Neuronal stem cell (in vitro differentiated cells): ENCODE data around the gene CARMIL1.

ENCODE experiments used
- DNase-seq: peaks from one replicate; pipeline ENCODE4 v3.0.0-alpha.2; 2013; ENCODE audit warnings: low spot score
- H2AFZ ChIP-seq: one replicate; pipeline ENCODE4 v1.6.1; 2013; ENCODE audit warnings: mild to moderate bottlenecking, low read length, inconsistent platforms
- H2AK5ac ChIP-seq: 2 replicates; pipeline ENCODE4 v1.6.1; 2013; ENCODE audit warnings: low read depth, mild to moderate bottlenecking, inconsistent platforms, low read length, moderate library complexity, mixed read lengths
- H2BK120ac ChIP-seq: 2 replicates; pipeline ENCODE4 v1.6.1; 2013; ENCODE audit warnings: low read depth, mild to moderate bottlenecking, inconsistent platforms, low read length, moderate library complexity, mixed read lengths
- H2BK12ac ChIP-seq: one replicate; pipeline ENCODE4 v1.6.1; 2013; ENCODE audit warnings: low read length, inconsistent platforms
- H2BK15ac ChIP-seq: 2 replicates; pipeline ENCODE4 v1.6.1; 2013; ENCODE audit warnings: mild to moderate bottlenecking, low read length, inconsistent platforms, mixed read lengths
- H2BK5ac ChIP-seq: one replicate; pipeline ENCODE4 v1.6.1; 2013; ENCODE audit warnings: inconsistent platforms, mild to moderate bottlenecking, low read length, moderate library complexity
- H3K14ac ChIP-seq: one replicate; pipeline ENCODE4 v1.6.1; 2013; ENCODE audit warnings: low read length, inconsistent platforms
- H3K18ac ChIP-seq: 2 replicates; pipeline ENCODE4 v1.6.1; 2013; ENCODE audit warnings: low read length, inconsistent platforms
- H3K23ac ChIP-seq: 2 replicates; pipeline ENCODE4 v1.6.1; 2013; ENCODE audit warnings: low read depth, mild to moderate bottlenecking, mixed read lengths, low read length, inconsistent platforms; ENCODE audit not compliant: poor library complexity
- H3K27ac ChIP-seq: replicated peaks from 3 replicates; pipeline ENCODE4 v1.5.1; 2013; ENCODE audit warnings: low read length, inconsistent platforms
- H3K27me3 ChIP-seq, 3 experiments: 2 replicates each; pipeline ENCODE4 v1.6.1; 2013; ENCODE audit warnings: low read length in 3 of 3, mild to moderate bottlenecking in 2 of 3, inconsistent platforms in 1 of 3, low read depth in 1 of 3, mixed read lengths in 1 of 3, moderate library complexity in 1 of 3; ENCODE audit not compliant: control insufficient read depth in 3 of 3, insufficient read depth in 3 of 3
- H3K36me3 ChIP-seq, 2 donors: replicated peaks in 1 of 2; 2 replicates each; pipeline ENCODE4 v1.6.1; 2013; ENCODE audit warnings: low read length in 2 of 2; ENCODE audit not compliant: control insufficient read depth in 2 of 2, insufficient read depth in 2 of 2
- H3K4ac ChIP-seq: 2 replicates; pipeline ENCODE4 v1.6.1; 2013; ENCODE audit warnings: inconsistent platforms, mild to moderate bottlenecking, low read length, moderate library complexity
- H3K4me1 ChIP-seq, 2 donors: 1 replicate in 1 of 2; 2 replicates in 1 of 2; pipeline ENCODE4 v1.6.1; 2013; ENCODE audit warnings: low read length in 2 of 2, low read depth in 1 of 2; ENCODE audit not compliant: control insufficient read depth in 2 of 2, insufficient read depth in 1 of 2
- H3K4me2 ChIP-seq: one replicate; pipeline ENCODE4 v1.6.1; 2013; ENCODE audit warnings: mild to moderate bottlenecking, low read length, inconsistent platforms; ENCODE audit not compliant: insufficient read depth, poor library complexity, severe bottlenecking
- H3K4me3 ChIP-seq, 2 donors: 2 replicates each; pipeline ENCODE4 v1.5.1; 2013; ENCODE audit warnings: low read length in 2 of 2, mild to moderate bottlenecking in 2 of 2, inconsistent platforms in 1 of 2, moderate library complexity in 1 of 2
- H3K79me1 ChIP-seq: one replicate; pipeline ENCODE4 v1.6.1; 2013; ENCODE audit warnings: low read depth, mild to moderate bottlenecking, inconsistent platforms, low read length, moderate library complexity
- H3K9ac ChIP-seq: one replicate; pipeline ENCODE4 v1.6.1; 2013; ENCODE audit warnings: mild to moderate bottlenecking, low read depth, low read length, inconsistent platforms; ENCODE audit not compliant: poor library complexity
- H3K9me3 ChIP-seq, 2 donors: replicated peaks in 1 of 2; 2 replicates each; pipeline versions ENCODE3 to v1.6.1; 2013; ENCODE audit warnings: low read length in 2 of 2, mild to moderate bottlenecking in 2 of 2, inconsistent platforms in 1 of 2, low read depth in 1 of 2, mixed read lengths in 1 of 2, moderate library complexity in 1 of 2; ENCODE audit not compliant: control insufficient read depth in 2 of 2, insufficient read depth in 1 of 2
- H4K8ac ChIP-seq: one replicate; pipeline ENCODE4 v1.6.1; 2013; ENCODE audit warnings: low read depth, mild to moderate bottlenecking, inconsistent platforms, low read length, moderate library complexity
- H4K91ac ChIP-seq: one replicate; pipeline ENCODE4 v1.6.1; 2013; ENCODE audit warnings: low read length, low read depth, mild to moderate bottlenecking, inconsistent platforms; ENCODE audit not compliant: poor library complexity
- WGBS, 2 donors: extraction: QIAGEN DNeasy Blood & Tissue Kit; methylation state at CpG; one replicate each; pipeline ENCODE4 v1.1.7; 2013; ENCODE audit warnings: missing lambda C conversion rate in 2 of 2, mixed read lengths in 1 of 2; ENCODE audit not compliant: insufficient read length in 2 of 2, insufficient replicate concordance in 1 of 2; ENCODE audit errors: extremely low coverage in 2 of 2; 5-methylcytosine and 5-hydroxymethylcytosine counted together

The CARMIL1 gene

DNA sequence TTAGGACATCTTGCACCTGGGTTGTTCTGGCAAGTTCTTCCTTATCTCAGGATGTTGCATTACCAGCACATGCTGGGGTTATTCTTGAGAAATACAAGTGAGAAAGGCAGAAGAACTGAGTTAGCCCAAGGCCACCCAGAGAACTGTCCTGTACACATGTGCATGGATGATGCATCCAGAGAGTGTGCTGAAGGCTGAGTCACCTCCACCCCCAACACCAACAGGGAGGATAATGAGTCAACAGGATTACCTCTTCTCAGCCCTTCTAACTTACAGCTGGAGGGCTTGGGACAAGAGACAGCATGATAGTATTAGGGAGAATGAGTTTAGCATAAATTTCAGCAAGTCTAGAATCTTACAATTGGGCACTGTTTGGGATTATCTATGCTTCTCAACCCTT is 381.3 kb downstream of the CARMIL1 start:
- Histone ChIP-seq H2AK5ac (no peak overlapping the region), H2BK5ac (no peak overlapping the region), H3K9ac (no peak overlapping the region), H2AFZ (no peak overlapping the region), H2BK120ac (no peak overlapping the region), H3K14ac (no peak overlapping the region), H3K9me3 (no peaks in the 10 kb centered on the region), H3K27ac (no peak overlapping the region), H3K4me3 (no peak overlapping the region), H3K4ac (no peak overlapping the region), H3K27me3 (peaks cover 0 to 6% (median 0%) of the 10 kb centered on the region in 3 experiments), H2BK12ac (no peak overlapping the region), H4K91ac (no peak overlapping the region), H3K36me3 (no peaks in the 10 kb centered on the region), H3K23ac (no peak overlapping the region), H2BK15ac (no peak overlapping the region), H3K4me2 (no peak overlapping the region), H3K18ac (no peak overlapping the region), H3K79me1 (no peaks in the 10 kb centered on the region), H3K4me1 (peaks cover 0 to 2% of the 10 kb centered on the region in 2 donors), H4K8ac (no peak overlapping the region)
- no peak for DNase-seq

DNA sequence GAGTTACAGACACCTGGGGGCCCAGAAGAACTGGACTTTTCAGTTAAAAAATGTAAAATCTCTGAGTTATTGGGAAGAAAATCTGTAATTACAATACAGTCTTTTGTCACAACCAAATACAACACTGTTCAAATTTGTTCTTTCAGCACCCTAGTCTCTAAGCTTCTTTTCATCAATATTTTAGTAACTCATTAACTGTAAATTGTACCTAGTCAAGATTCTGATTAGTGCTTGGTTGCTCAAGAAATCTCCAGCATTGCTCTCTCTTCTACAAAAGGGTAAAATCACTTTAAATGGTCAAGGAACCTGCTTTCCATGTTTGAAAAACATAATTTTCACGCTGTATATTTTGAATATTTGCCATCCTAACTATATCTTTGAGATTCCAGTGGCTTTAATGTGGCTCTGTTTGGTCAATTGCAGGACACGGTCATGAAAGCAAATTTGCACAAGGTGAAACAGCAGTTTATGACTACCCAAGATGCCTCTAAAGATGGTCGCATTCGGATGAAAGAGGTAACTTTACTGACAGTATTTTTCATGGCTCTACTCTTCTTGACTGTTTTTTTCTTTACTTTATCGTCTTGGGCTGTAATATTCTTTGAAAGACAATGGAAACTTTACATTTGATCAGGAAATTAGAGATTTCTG is 382.1 kb downstream of the CARMIL1 start:
- Histone ChIP-seq H2AK5ac (no peak overlapping the region), H3K9me3 (no peaks in the 10 kb centered on the region), H3K4me2 (no peak overlapping the region), H3K79me1 (no peaks in the 10 kb centered on the region), H3K27ac (no peak overlapping the region), H2BK15ac (no peak overlapping the region), H2BK5ac (no peak overlapping the region), H2AFZ (no peak overlapping the region), H2BK12ac (no peak overlapping the region), H3K9ac (no peak overlapping the region), H4K91ac (no peak overlapping the region), H3K27me3 (peaks cover 0 to 3% (median 0%) of the 10 kb centered on the region in 3 experiments), H3K4me3 (no peak overlapping the region), H3K14ac (no peak overlapping the region), H3K23ac (no peak overlapping the region), H2BK120ac (no peak overlapping the region), H3K36me3 (no peaks in the 10 kb centered on the region), H3K18ac (no peak overlapping the region), H3K4ac (no peak overlapping the region), H3K4me1 (peaks cover 0 to 2% of the 10 kb centered on the region in 2 donors), H4K8ac (no peak overlapping the region)
- DNase-seq = no peak
- WGBS, 2 donors = no CpG with 5 or more reads among the region's 5 CpGs

DNA sequence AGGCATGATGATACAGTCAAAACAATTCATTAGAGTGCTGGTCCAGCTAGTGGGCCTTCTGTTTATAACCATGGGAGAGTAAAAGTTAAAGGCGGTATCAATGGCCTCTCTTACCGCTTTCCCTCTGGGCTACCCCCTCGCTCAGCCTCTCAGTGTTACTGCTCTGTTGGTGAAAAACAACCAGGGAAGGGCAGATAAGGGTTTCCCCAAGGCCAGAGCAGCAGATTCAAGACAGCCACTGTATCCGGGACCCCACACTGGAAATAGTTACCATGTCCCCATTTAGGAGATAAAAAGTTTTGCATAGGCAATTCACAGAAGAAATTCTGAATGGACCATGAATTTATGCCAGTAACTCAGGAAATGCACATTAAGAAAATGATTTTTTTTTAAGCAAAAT is 386.3 kb downstream of the CARMIL1 start:
- Histone ChIP-seq H3K4me2 (no peak overlapping the region), H3K27me3 (peaks cover 0 to 3% (median 0%) of the 10 kb centered on the region in 3 experiments), H3K27ac (no peak overlapping the region), H3K23ac (no peak overlapping the region), H2BK5ac (no peak overlapping the region), H4K8ac (no peak overlapping the region), H3K14ac (no peak overlapping the region), H2AFZ (no peak overlapping the region), H3K9me3 (no peaks in the 10 kb centered on the region), H2BK120ac (no peak overlapping the region), H3K9ac (no peak overlapping the region), H3K36me3 (no peaks in the 10 kb centered on the region), H2BK15ac (no peak overlapping the region), H3K4me3 (no peak overlapping the region), H3K18ac (no peak overlapping the region), H3K4ac (no peak overlapping the region), H2AK5ac (no peak overlapping the region), H2BK12ac (no peak overlapping the region), H3K79me1 (no peaks in the 10 kb centered on the region), H4K91ac (no peak overlapping the region), H3K4me1 (peaks cover 0 to under 1% of the 10 kb centered on the region in 2 donors)
- WGBS, 2 donors = no CpG with 5 or more reads among the region's 4 CpGs
- DNase-seq = no peak

DNA sequence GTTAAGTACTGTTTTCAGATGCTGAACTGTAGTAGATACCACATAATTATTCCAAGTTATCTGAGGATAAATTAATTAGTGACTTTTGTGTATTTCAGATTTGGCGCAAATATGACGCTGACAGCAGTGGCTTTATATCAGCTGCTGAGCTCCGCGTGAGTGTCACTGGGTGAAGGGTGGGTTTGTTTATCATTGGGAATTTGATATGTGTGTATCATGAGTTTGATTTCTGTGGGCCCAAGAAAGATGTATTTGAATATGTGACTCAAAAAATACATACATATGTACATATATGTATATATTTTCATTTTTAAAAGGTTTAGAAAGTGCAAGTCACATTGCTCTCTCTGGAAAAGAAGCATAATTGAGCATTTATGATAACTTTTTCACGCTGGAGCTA is 390.2 kb downstream of the CARMIL1 start:
- no peak overlapping the region for H3K4me2 ChIP-seq
- H3K18ac ChIP-seq = no peak overlapping the region
- H4K8ac ChIP-seq = no peak overlapping the region
- H2BK5ac ChIP-seq = no peak overlapping the region
- no peaks in the 10 kb centered on the region for H3K9me3 ChIP-seq
- no peak for DNase-seq
- H4K91ac ChIP-seq = no peak overlapping the region
- H3K27me3 ChIP-seq = peaks cover 0 to 3% (median 0%) of the 10 kb centered on the region in 3 experiments
- H2AFZ ChIP-seq = no peak overlapping the region
- H3K4ac ChIP-seq = no peak overlapping the region
- H2BK12ac ChIP-seq = no peak overlapping the region
- no peak overlapping the region for H3K23ac ChIP-seq
- H3K9ac ChIP-seq = no peak overlapping the region
- H3K4me1 ChIP-seq = no peaks in the 10 kb centered on the region
- no peak overlapping the region for H2BK120ac ChIP-seq
- no peak overlapping the region for H2AK5ac ChIP-seq
- no peaks in the 10 kb centered on the region for H3K79me1 ChIP-seq
- no peak overlapping the region for H3K14ac ChIP-seq
- no peak overlapping the region for H2BK15ac ChIP-seq
- WGBS, 2 donors = no CpG with 5 or more reads among the region's 5 CpGs
- H3K27ac ChIP-seq = no peak overlapping the region
- no peaks in the 10 kb centered on the region for H3K36me3 ChIP-seq
- no peak overlapping the region for H3K4me3 ChIP-seq
